GM18520 (cell line): ENCODE results near the gene FYB1.

Experiments used
- ATAC-seq: cut with Tn5 transposase; IDR thresholded peaks from one replicate; pipeline ENCODE4 v1.9.1; 2021; ENCODE audit not compliant: unreplicated experiment

FYB1 gene

GRCh38 chr5:39164529-39165402 is 54.6 kb downstream of the FYB1 start:
- ATAC-seq: peak; percentile 89

- no peak for ATAC-seq
Observed at GRCh38 chr5:39164016-39164415, 55.3 kb downstream of the FYB1 start.

GRCh38 chr5:39161578-39161977 is 57.8 kb downstream of the FYB1 start:
- ATAC-seq: no peak

- no peak for ATAC-seq
Observed at GRCh38 chr5:39160576-39161213, 58.7 kb downstream of the FYB1 start.

GRCh38 chr5:39159811-39160490 is 59.4 kb downstream of the FYB1 start:
- no peak for ATAC-seq

GRCh38 chr5:39158786-39159185 is 60.6 kb downstream of the FYB1 start:
- no peak for ATAC-seq

- no peak for ATAC-seq
Observed at GRCh38 chr5:39158127-39158593, 61.2 kb downstream of the FYB1 start.

GRCh38 chr5:39157701-39158100 is 61.7 kb downstream of the FYB1 start:
- ATAC-seq: no peak

GRCh38 chr5:39156082-39156481 is 63.3 kb downstream of the FYB1 start:
- ATAC-seq: no peak

- no peak for ATAC-seq
Observed at GRCh38 chr5:39151745-39152144, 67.6 kb downstream of the FYB1 start.

- ATAC-seq: no peak
Observed at GRCh38 chr5:39149966-39150365, 69.4 kb downstream of the FYB1 start.

GRCh38 chr5:39148983-39149534 is 70.3 kb downstream of the FYB1 start:
- no peak for ATAC-seq

GRCh38 chr5:39146831-39147540 is 72.4 kb downstream of the FYB1 start:
- ATAC-seq: no peak

GRCh38 chr5:39143151-39143860 is 76.1 kb downstream of the FYB1 start:
- no peak for ATAC-seq

GRCh38 chr5:39140558-39141168 is 78.7 kb downstream of the FYB1 start:
- no peak for ATAC-seq

- no peak for ATAC-seq
Observed at GRCh38 chr5:39138892-39139291, 80.5 kb downstream of the FYB1 start.

- ATAC-seq: no peak
Observed at GRCh38 chr5:39137819-39138451, 81.4 kb downstream of the FYB1 start.

GRCh38 chr5:39137391-39137790 is 82.0 kb downstream of the FYB1 start:
- ATAC-seq: no peak

- ATAC-seq: no peak
Observed at GRCh38 chr5:39132792-39133191, 86.6 kb downstream of the FYB1 start.
